K562 (cell line): ENCODE measurements around the gene RAB25. TPM values are rescaled to one million over a fixed set of nuclear protein-coding genes. Genes with fewer than 3 reads are reported as not detected.

ENCODE experiments used
- ARID4B ChIP-seq: sonication (generic); formaldehyde crosslinking; IDR thresholded peaks from 2 replicates; pipeline ENCODE4 v1.8.0; 2022; ENCODE audit warnings: mild to moderate bottlenecking, missing genetic modification reagents
- ATF7 ChIP-seq: fragments of 450-650 bp; IDR thresholded peaks from 2 replicates; pipeline ENCODE4 v1.7.1; 2014; ENCODE audit warnings: mild to moderate bottlenecking, moderate library complexity
- BRD9 ChIP-seq: fragments of 450-650 bp; IDR thresholded peaks from 2 replicates; pipeline ENCODE4 v1.6.1; 2018; ENCODE audit warnings: low read depth; ENCODE audit not compliant: partially characterized antibody
- C11orf30 ChIP-seq: fragments of 450-650 bp; IDR thresholded peaks from 2 replicates; pipeline ENCODE4 v1.6.1; 2016; ENCODE audit warnings: low read depth, mild to moderate bottlenecking
- ETV6 ChIP-seq, 3 experiments: fragments of 150-350 bp in 1 of 3; sonication (generic) in 1 of 3; formaldehyde crosslinking in 1 of 3; IDR thresholded peaks; 2 replicates each; pipeline versions ENCODE4 v1.6.1 to v1.8.0; 2014 to 2022; ENCODE audit warnings: borderline replicate concordance in 2 of 3, low read depth in 2 of 3, antibody characterized with exemption in 1 of 3, low read length in 1 of 3, mild to moderate bottlenecking in 1 of 3, missing genetic modification reagents in 1 of 3
- FOXA1 ChIP-seq: fragments of 450-650 bp; IDR thresholded peaks from 2 replicates; pipeline ENCODE4 v1.6.1; 2016; ENCODE audit warnings: mild to moderate bottlenecking, borderline replicate concordance
- JUND ChIP-seq, 2 experiments: IDR thresholded peaks; 2 replicates in 1 of 2; 3 replicates in 1 of 2; pipeline ENCODE4 v1.6.1; 2011; ENCODE audit warnings: borderline replicate concordance in 2 of 2, low read depth in 2 of 2, low read length in 2 of 2, improper control_type of control experiment in 1 of 2, missing biosample characterization in 1 of 2, missing genetic modification characterization in 1 of 2, missing genetic modification reagents in 1 of 2
- MYNN ChIP-seq, 2 experiments: sonication (generic); formaldehyde crosslinking in 1 of 2; IDR thresholded peaks; 2 replicates each; pipeline versions ENCODE4 v1.5.0 to v1.6.1; 2016 to 2020; ENCODE audit warnings: antibody characterized with exemption in 1 of 2, missing genetic modification reagents in 1 of 2
- NFATC3 ChIP-seq: fragments of 450-650 bp; IDR thresholded peaks from 2 replicates; pipeline ENCODE4 v1.6.1; 2017; ENCODE audit warnings: mild to moderate bottlenecking
- NFE2 ChIP-seq: IDR thresholded peaks from 2 replicates; pipeline ENCODE4 v1.6.1; 2014; ENCODE audit warnings: antibody characterized with exemption, low read depth
- PRDM10 ChIP-seq: fragments of 450-650 bp; IDR thresholded peaks from 2 replicates; pipeline ENCODE4 v1.6.1; 2018; ENCODE audit not compliant: partially characterized antibody
- PTTG1 ChIP-seq: fragments of 450-650 bp; IDR thresholded peaks from 2 replicates; pipeline ENCODE4 v1.6.1; 2016; ENCODE audit warnings: low read depth, mild to moderate bottlenecking, missing genetic modification characterization, missing compliant biosample characterization
- SMAD2 ChIP-seq: fragments of 150-350 bp; IDR thresholded peaks from 2 replicates; pipeline ENCODE4 v1.6.1; 2014; ENCODE audit warnings: low read depth, mild to moderate bottlenecking, low read length
- SRSF3 ChIP-seq: fragments of 200-400 bp; formaldehyde crosslinking; IDR thresholded peaks from 2 replicates; pipeline ENCODE4 v1.6.1; 2016; ENCODE audit warnings: mild to moderate bottlenecking, low read length, moderate library complexity; ENCODE audit not compliant: insufficient read depth
- STAT5B ChIP-seq: fragments of 250-450 bp; sonication (Bioruptor Pico); IDR thresholded peaks from 2 replicates; pipeline ENCODE4 v1.8.0; 2021; ENCODE audit warnings: mild to moderate bottlenecking, inconsistent platforms
- TAL1 ChIP-seq: fragments of 450-650 bp; IDR thresholded peaks from 2 replicates; pipeline ENCODE4 v1.6.1; 2016; ENCODE audit warnings: mild to moderate bottlenecking
- TBL1XR1 ChIP-seq, 2 experiments: IDR thresholded peaks; 2 replicates each; pipeline ENCODE4 v1.6.1; 2012; ENCODE audit warnings: improper control_type of control experiment in 2 of 2, low read length in 2 of 2, mild to moderate bottlenecking in 1 of 2
- ZNF696 ChIP-seq: fragments of 250-450 bp; sonication (Bioruptor Pico); conservative IDR thresholded peaks from 2 replicates; pipeline ENCODE4 v1.4.0; 2020; ENCODE audit warnings: mild to moderate bottlenecking, moderate library complexity
- polyA plus RNA-seq, 8 experiments: library from polyadenylated mRNA; depleted of rRNA in 4 of 8; stranded (reverse) in 5 of 8; unstranded in 3 of 8; fragments of >200 nt; fragmentation: Nextera tagmentation in 2 of 8; fragmentation: Illumina TruSeq in 1 of 8; extraction: Ambion mirVana in 2 of 8; extraction: Trizol in 1 of 8; gene quantifications; 2 replicates each; pipeline versions ENCODE4 v1.2.1 to v1.2.3, GENCODE V29; 2011 to 2014; ENCODE audit warnings: inconsistent platforms in 1 of 8, missing spikeins in 1 of 8
- total RNA-seq, 7 experiments: library from RNA; depleted of rRNA in 6 of 7; stranded (reverse); fragments of >200 nt in 6 of 7; fragmentation: Illumina TruSeq in 2 of 7; extraction: Trizol in 2 of 7; gene quantifications; 2 replicates each; pipeline versions ENCODE4 v1.2.1 to v1.2.3, GENCODE V29; 2011 to 2021; ENCODE audit warnings: low replicate concordance in 1 of 7

Gene RAB25
- total and polyA plus RNA-seq, 9 of the 15 experiments (the other 6 are each of a cell fraction or from before 2014, with no cell fraction given) = 0.10 to 0.27 (median 0.13) TPM; not detected in 6

GRCh38 chr1:156119503-156120209 lies 58.7 kb downstream of the RAB25 start (continued):
- TF ChIP-seq JUND (IDR thresholded peaks at IDR 0.05; ENCODE audit: borderline replicate concordance, low read depth, low read length) (peak; percentile 96), JUND (tag; IDR thresholded peaks at IDR 0.05; ENCODE audit: borderline replicate concordance, low read depth, low read length) (peak; percentile 83; the same call in 1 of the 3 replicates), TAL1 (no peak), ETV6 (IDR thresholded peaks at IDR 0.05; ENCODE audit: borderline replicate concordance in 1 of 2, low read depth in 2 of 2, low read length in 1 of 2) (no peak), ETV6 (CRISPR knock-in tag; IDR thresholded peaks at IDR 0.05; ENCODE audit: borderline replicate concordance) (no peak), STAT5B (CRISPR knock-in tag) (no peak), C11orf30 (no peak), ARID4B (CRISPR knock-in tag) (peak; percentile 25), NFE2 (peak; percentile 35; the same call in 1 of the 2 replicates), ZNF696 (no peak), FOXA1 (no peak), BRD9 (no peak), SMAD2 (no peak), PRDM10 (no peak), TBL1XR1 (IDR thresholded peaks at IDR 0.05; ENCODE audit: low read length in 2 of 2) (no peak), SRSF3 (no peak), PTTG1 (tag) (no peak), ATF7 (no peak), NFATC3 (no peak), MYNN (IDR thresholded peaks at IDR 0.05) (peak; percentile 75; the same call in 1 of the 2 replicates), MYNN (CRISPR knock-in tag; IDR thresholded peaks at IDR 0.05) (no peak)
